Measurements from ENCODE around the gene CISD1. TPM values are rescaled to one million over a fixed set of nuclear protein-coding genes. Genes with fewer than 3 reads are reported as not detected.
A peak's percentile ranks its signal among the peaks of the same experiment; 100 is the strongest.

The CISD1 gene
- total and polyA plus RNA-seq, 2 of the 4 experiments (the other 2 are of a cell fraction), result 28.2 to 34.6 TPM

- CTCF ChIA-PET, result interaction anchor here (0.9 to 1.5 kb wide), 3 partner anchors 22 to 46 kb away, joined by 3 to 4 read pairs (median 4); no protein-coding TSS in a partner anchor
- H2BK120ac ChIP-seq (ENCODE audit: low read depth, low read length), result no peak overlapping the region
- H4K8ac ChIP-seq (ENCODE audit: low read depth in 2 of 2, low read length in 2 of 2), result peak overlapping the region in 1 of 2 experiments; percentile 78; a peak in 1 of 4 replicates
- H3K9me3 ChIP-seq (ENCODE audit: control insufficient read depth, insufficient read depth, low read length), result no peaks in the 10 kb centered on the region
- no peaks in the 10 kb centered on the region for H3K4me1 ChIP-seq (ENCODE audit: control insufficient read depth, insufficient read depth, low read length)
- H3K14ac ChIP-seq (replicated peaks; ENCODE audit: low read depth, low read length), result no peak overlapping the region
- H3K27ac ChIP-seq (ENCODE audit: insufficient read depth, low read length), result no peak overlapping the region
- peak overlapping the region; percentile 33 for H2BK5ac ChIP-seq (ENCODE audit: low read depth, low read length, poor library complexity, severe bottlenecking)
- H3K18ac ChIP-seq (ENCODE audit: low read depth, low read length), result no peak overlapping the region
- no peaks in the 10 kb centered on the region for H3K27me3 ChIP-seq (ENCODE audit: control insufficient read depth, insufficient read depth, low read length)
- H3K9ac ChIP-seq (ENCODE audit: low read depth, low read length), result no peak overlapping the region
- H2BK20ac ChIP-seq (ENCODE audit: low read depth, low read length), result no peak overlapping the region
- H4K91ac ChIP-seq (ENCODE audit: insufficient read depth, low read depth, low read length), result no peak overlapping the region
- no peak overlapping the region for H2AK5ac ChIP-seq (ENCODE audit: low read depth, low read length)
- BruUV-seq (replicated peaks), result no TSS peak
- H3K23ac ChIP-seq (ENCODE audit: low read depth, low read length), result no peak overlapping the region
- intact Hi-C loops (cut with micrococcal nuclease), result loop anchor here (2.0 kb wide), 1 partner anchor 90 kb away; no protein-coding TSS in a partner anchor
- H3K36me3 ChIP-seq (ENCODE audit: control insufficient read depth, insufficient read depth, low read length), result no peaks in the 10 kb centered on the region
- in situ Hi-C loops (cut with MboI; ENCODE audit: low sequenced_read_pairs), result no loop called here
- TF ChIP-seq CEBPB (IDR thresholded peaks at IDR 0.05; ENCODE audit: low read depth, low read length) (no peak), CHD1 (IDR thresholded peaks at IDR 0.05; ENCODE audit: low read depth, low read length) (no peak), MXI1 (IDR thresholded peaks at IDR 0.05; ENCODE audit: borderline replicate concordance, low read depth, low read length) (no peak), POLR2A (IDR thresholded peaks at IDR 0.05; ENCODE audit: low read depth, low read length) (no peak), MAZ (IDR thresholded peaks at IDR 0.05; ENCODE audit: borderline replicate concordance, low read depth, low read length) (no peak), MAFK (IDR thresholded peaks at IDR 0.05; ENCODE audit: low read depth, low read length) (no peak), NFE2L2 (IDR thresholded peaks at IDR 0.05; ENCODE audit: low read depth, low read length) (no peak), RFX5 (IDR thresholded peaks at IDR 0.05; ENCODE audit: low read depth, low read length) (no peak), RCOR1 (IDR thresholded peaks at IDR 0.05; ENCODE audit: insufficient replicate concordance, low read length) (no peak), USF2 (IDR thresholded peaks at IDR 0.05; ENCODE audit: low read depth, low read length) (no peak), RAD21 (IDR thresholded peaks at IDR 0.05; ENCODE audit: low read length) (no peak), FOS (IDR thresholded peaks at IDR 0.05; ENCODE audit: low read depth, low read length) (no peak), SMC3 (IDR thresholded peaks at IDR 0.05; ENCODE audit: low read depth, low read length) (no peak), ELK1 (IDR thresholded peaks at IDR 0.05; ENCODE audit: borderline replicate concordance, low read depth, low read length) (no peak), BHLHE40 (IDR thresholded peaks at IDR 0.05; ENCODE audit: low read depth, low read length) (no peak), CTCF (conservative IDR thresholded peaks at IDR 0.05; ENCODE audit: low read depth, low read length) (no peak)
- DNase-seq, result no peak
- H3K79me1 ChIP-seq (ENCODE audit: low read depth in 1 of 2, low read length in 2 of 2), result peaks cover 3 to 32% of the 10 kb centered on the region in 2 experiments
- no peak overlapping the region for H2BK15ac ChIP-seq (ENCODE audit: low read depth, low read length)
- no peak overlapping the region for H2AK9ac ChIP-seq (replicated peaks; ENCODE audit: low read depth, low read length, poor library complexity)
- H3K56ac ChIP-seq (ENCODE audit: extremely low read depth, insufficient read depth, low read length), result no peak overlapping the region
- H3K9me1 ChIP-seq (ENCODE audit: insufficient read depth, low read length), result no peaks in the 10 kb centered on the region
- POLR2A ChIA-PET (ENCODE audit: unreplicated experiment), result no interaction called here
- no peak overlapping the region for H3K4ac ChIP-seq (ENCODE audit: low read depth, low read length)
- no peaks in the 10 kb centered on the region; the same call in 1 of the 2 replicates for H4K20me1 ChIP-seq (ENCODE audit: insufficient read depth, low read length)
- H3K4me2 ChIP-seq (ENCODE audit: low read depth, low read length), result peak overlapping the region; percentile 71
- H3K4me3 ChIP-seq (ENCODE audit: insufficient read depth, low read depth, low read length), result peak overlapping the region; percentile 64
- dilution Hi-C loops (cut with HindIII; ENCODE audit: low sequenced_read_pairs, unreplicated experiment), result no loop called here
- ATAC-seq (ENCODE audit: low read depth), result no peak
- no CpG with 5 or more reads among the region's 13 CpGs for WGBS, 2 experiments (ENCODE audit: extremely low coverage in 2 of 2, insufficient read length in 1 of 2)
- H2AFZ ChIP-seq (replicated peaks; ENCODE audit: low read length, poor library complexity), result peak overlapping the region; percentile 98
- no peak overlapping the region for H4K5ac ChIP-seq (ENCODE audit: low read depth, low read length)
These were observed 462 bp upstream of the CISD1 start for GRCh38 chr10:58268454-58268945.
